ENCODE results near the gene ZNF184.

The ZNF184 gene

DNA sequence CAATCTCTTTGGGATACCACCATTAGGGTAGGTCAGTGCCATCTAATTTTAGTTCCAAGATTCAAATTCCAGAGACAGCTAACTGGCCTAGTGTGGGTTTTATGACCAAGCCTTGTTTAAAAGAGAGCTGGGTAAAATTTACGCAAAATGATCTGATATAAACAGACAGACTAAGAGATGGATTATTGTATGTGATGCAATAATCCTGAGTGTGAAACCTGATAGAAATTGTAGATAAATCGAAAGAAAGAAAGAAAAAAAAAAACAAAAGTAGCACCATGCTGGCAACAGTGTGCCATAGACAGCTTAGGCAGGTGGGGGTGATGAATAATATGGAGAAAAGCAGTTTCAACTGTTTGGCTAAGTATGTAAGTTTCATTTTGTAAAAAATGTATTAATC is 2.9 kb downstream of the ZNF184 start:
- TF ChIP-seq, protein P1, sequence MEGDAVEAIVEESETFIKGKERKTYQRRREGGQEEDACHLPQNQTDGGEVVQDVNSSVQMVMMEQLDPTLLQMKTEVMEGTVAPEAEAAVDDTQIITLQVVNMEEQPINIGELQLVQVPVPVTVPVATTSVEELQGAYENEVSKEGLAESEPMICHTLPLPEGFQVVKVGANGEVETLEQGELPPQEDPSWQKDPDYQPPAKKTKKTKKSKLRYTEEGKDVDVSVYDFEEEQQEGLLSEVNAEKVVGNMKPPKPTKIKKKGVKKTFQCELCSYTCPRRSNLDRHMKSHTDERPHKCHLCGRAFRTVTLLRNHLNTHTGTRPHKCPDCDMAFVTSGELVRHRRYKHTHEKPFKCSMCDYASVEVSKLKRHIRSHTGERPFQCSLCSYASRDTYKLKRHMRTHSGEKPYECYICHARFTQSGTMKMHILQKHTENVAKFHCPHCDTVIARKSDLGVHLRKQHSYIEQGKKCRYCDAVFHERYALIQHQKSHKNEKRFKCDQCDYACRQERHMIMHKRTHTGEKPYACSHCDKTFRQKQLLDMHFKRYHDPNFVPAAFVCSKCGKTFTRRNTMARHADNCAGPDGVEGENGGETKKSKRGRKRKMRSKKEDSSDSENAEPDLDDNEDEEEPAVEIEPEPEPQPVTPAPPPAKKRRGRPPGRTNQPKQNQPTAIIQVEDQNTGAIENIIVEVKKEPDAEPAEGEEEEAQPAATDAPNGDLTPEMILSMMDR (IDR thresholded peaks at IDR 0.05; ENCODE audit: low read depth, low read length): no peak

GRCh38 chr6:27468334-27468733 is 4.6 kb downstream of the ZNF184 start:
- TF ChIP-seq, protein P1 (IDR thresholded peaks at IDR 0.05; ENCODE audit: low read depth, low read length): no peak
- no peak for DNase-seq (ENCODE audit: extremely low read depth, low read depth)

More for the DNA sequence above, 2.9 kb downstream of the ZNF184 start:
- no peak for DNase-seq (ENCODE audit: extremely low read depth, low read depth)

- DNase-seq (ENCODE audit: extremely low read depth, low read depth): no peak
- TF ChIP-seq, protein P1 (IDR thresholded peaks at IDR 0.05; ENCODE audit: low read depth, low read length): no peak
Observed at GRCh38 chr6:27452496-27452897, 20.4 kb downstream of the ZNF184 start.

GRCh38 chr6:27451660-27452390 is 21.1 kb downstream of the ZNF184 start:
- TF ChIP-seq, protein P1 (IDR thresholded peaks at IDR 0.05; ENCODE audit: low read depth, low read length): no peak
- DNase-seq (ENCODE audit: extremely low read depth, low read depth): no peak

- DNase-seq (ENCODE audit: extremely low read depth, low read depth): no peak
- TF ChIP-seq, protein P1 (IDR thresholded peaks at IDR 0.05; ENCODE audit: low read depth, low read length): no peak
Observed at GRCh38 chr6:27448456-27448855, 24.4 kb downstream of the ZNF184 start.

DNA sequence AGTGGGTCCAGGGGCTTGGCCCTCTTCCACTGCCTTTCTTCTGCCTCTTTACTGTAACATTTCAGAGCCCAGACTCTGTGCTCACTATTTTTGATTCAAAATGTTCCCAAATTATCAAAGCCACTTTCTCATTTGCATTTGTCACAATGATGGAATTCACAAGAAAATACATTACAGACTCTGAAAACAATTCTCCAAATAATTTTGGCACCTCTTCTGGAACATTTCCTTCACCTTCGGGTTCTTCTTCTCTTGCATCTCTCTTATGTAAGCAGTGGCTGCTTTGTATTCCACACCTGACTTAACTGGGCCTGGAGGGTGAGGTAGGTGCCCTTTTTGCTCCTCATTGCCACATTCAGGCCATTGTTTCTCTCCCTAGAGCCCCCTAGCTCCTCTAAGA is 30.0 kb downstream of the ZNF184 start:
- no peak for DNase-seq (ENCODE audit: extremely low read depth, low read depth)
- TF ChIP-seq, protein P1 (IDR thresholded peaks at IDR 0.05; ENCODE audit: low read depth, low read length): no peak

DNA sequence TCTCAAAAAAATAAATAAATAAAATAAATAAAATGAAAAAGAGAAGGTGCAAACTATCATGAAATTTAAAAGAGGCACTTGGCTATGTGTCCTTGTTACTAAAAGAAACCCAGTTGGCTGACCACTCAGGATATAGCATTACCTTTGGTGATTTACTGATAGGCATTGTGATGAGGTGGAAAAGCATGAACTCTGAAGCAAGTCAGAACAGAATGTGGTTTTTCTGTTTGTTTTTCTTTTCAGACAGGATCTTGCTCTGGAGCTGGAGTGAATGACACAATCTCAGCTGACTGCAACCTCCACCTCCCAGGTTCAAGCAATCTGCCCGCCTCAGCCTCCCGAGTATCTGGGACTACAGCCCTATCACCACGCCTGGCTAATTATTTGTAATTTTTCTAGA is 31.9 kb downstream of the ZNF184 start:
- TF ChIP-seq, protein P1 (IDR thresholded peaks at IDR 0.05; ENCODE audit: low read depth, low read length): no peak
- DNase-seq (ENCODE audit: extremely low read depth, low read depth): no peak
